H9 (cell line): ENCODE measurements around the gene TCERG1L. TPM values are rescaled to one million over a fixed set of nuclear protein-coding genes. Genes with fewer than 3 reads are reported as not detected.
"Not testable (repeated sequence)": the region's sequence is repeated elsewhere in the genome, so short reads cannot be mapped to it uniquely, and the experiment has no call there.

Experiments used
- DNase-seq: peaks from one replicate; pipeline ENCODE4 v3.0.0-alpha.2; 2017
- H2AFZ ChIP-seq: one replicate; pipeline ENCODE4 v1.6.1; 2013; ENCODE audit warnings: mild to moderate bottlenecking, low read length, control low read depth, moderate library complexity
- H2AK5ac ChIP-seq: 2 replicates; pipeline ENCODE4 v1.6.1; 2013; ENCODE audit warnings: low read length, control low read depth, mixed read lengths; ENCODE audit not compliant: insufficient read length
- H2BK120ac ChIP-seq: one replicate; pipeline ENCODE4 v1.6.1; 2013; ENCODE audit warnings: low read depth, mild to moderate bottlenecking, low read length, control low read depth, inconsistent platforms; ENCODE audit not compliant: poor library complexity, severe bottlenecking
- H2BK12ac ChIP-seq: 2 replicates; pipeline ENCODE4 v1.6.1; 2013; ENCODE audit warnings: low read length, control low read depth, mixed read lengths, low read depth; ENCODE audit not compliant: insufficient read length
- H2BK15ac ChIP-seq: 2 replicates; pipeline ENCODE4 v1.6.1; 2013; ENCODE audit warnings: low read depth, low read length, control low read depth
- H2BK20ac ChIP-seq: one replicate; pipeline ENCODE4 v1.6.1; 2013; ENCODE audit warnings: low read depth, mild to moderate bottlenecking, low read length, control low read depth, inconsistent platforms; ENCODE audit not compliant: poor library complexity, severe bottlenecking
- H2BK5ac ChIP-seq: 2 replicates; pipeline ENCODE4 v1.6.1; 2013; ENCODE audit warnings: low read length, control low read depth, mixed read lengths; ENCODE audit not compliant: insufficient read length
- H3K14ac ChIP-seq: 2 replicates; pipeline ENCODE4 v1.6.1; 2013; ENCODE audit warnings: low read length, control low read depth; ENCODE audit not compliant: insufficient read depth
- H3K18ac ChIP-seq: 2 replicates; pipeline ENCODE4 v1.6.1; 2013; ENCODE audit warnings: low read depth, mild to moderate bottlenecking, mixed read lengths, low read length, control low read depth; ENCODE audit not compliant: insufficient read length
- H3K23ac ChIP-seq: 2 replicates; pipeline ENCODE4 v1.6.1; 2013; ENCODE audit warnings: low read length, control low read depth, mixed read lengths, low read depth; ENCODE audit not compliant: insufficient read length
- H3K23me2 ChIP-seq: 2 replicates; pipeline ENCODE4 v1.6.1; 2013; ENCODE audit warnings: low read depth, mild to moderate bottlenecking, mixed read lengths, low read length, control low read depth; ENCODE audit not compliant: insufficient read length, poor library complexity, severe bottlenecking
- H3K27ac ChIP-seq: 2 replicates; pipeline ENCODE4 v1.5.1; 2013; ENCODE audit warnings: low read length, control low read depth, mixed read lengths, low read depth; ENCODE audit not compliant: insufficient read length
- H3K27me3 ChIP-seq: 2 replicates; pipeline ENCODE4 v1.6.1; 2013; ENCODE audit warnings: low read length, control low read depth, inconsistent platforms; ENCODE audit not compliant: insufficient read depth
- H3K4ac ChIP-seq: 2 replicates; pipeline ENCODE4 v1.6.1; 2013; ENCODE audit warnings: low read depth, mild to moderate bottlenecking, control low read depth, inconsistent platforms, low read length, moderate library complexity
- H3K4me1 ChIP-seq: 2 replicates; pipeline ENCODE4 v1.6.1; 2013; ENCODE audit warnings: low read length, control low read depth, inconsistent platforms; ENCODE audit not compliant: insufficient read depth
- H3K4me2 ChIP-seq: 2 replicates; pipeline ENCODE4 v1.6.1; 2013; ENCODE audit warnings: low read length, control low read depth, mixed read lengths; ENCODE audit not compliant: insufficient read length, insufficient read depth
- H3K56ac ChIP-seq: 2 replicates; pipeline ENCODE4 v1.6.1; 2013; ENCODE audit warnings: low read depth, mild to moderate bottlenecking, mixed read lengths, low read length, control low read depth; ENCODE audit not compliant: insufficient read length
- H3K79me1 ChIP-seq: 2 replicates; pipeline ENCODE4 v1.6.1; 2013; ENCODE audit warnings: low read depth, mild to moderate bottlenecking, moderate library complexity, low read length, control low read depth, inconsistent platforms; ENCODE audit not compliant: insufficient read depth, poor library complexity, severe bottlenecking
- H3K79me2 ChIP-seq: 2 replicates; pipeline ENCODE4 v1.6.1; 2013; ENCODE audit warnings: low read length, control low read depth, inconsistent platforms; ENCODE audit not compliant: insufficient read depth
- H3K9ac ChIP-seq: 2 replicates; pipeline ENCODE4 v1.6.1; 2013; ENCODE audit warnings: low read length, control low read depth, mixed read lengths; ENCODE audit not compliant: insufficient read length; ENCODE audit errors: extremely low read depth
- H3K9me3 ChIP-seq: one replicate; pipeline ENCODE4 v1.6.1; 2013; ENCODE audit warnings: low read depth, low read length, inconsistent platforms; ENCODE audit not compliant: control insufficient read depth
- H3T11ph ChIP-seq: one replicate; pipeline ENCODE4 v1.6.1; 2013; ENCODE audit warnings: mild to moderate bottlenecking, low read length, control low read depth, inconsistent platforms
- H4K20me1 ChIP-seq: one replicate; pipeline ENCODE4 v1.6.1; 2013; ENCODE audit not compliant: control insufficient read depth, insufficient read length, insufficient read depth
- H4K5ac ChIP-seq: 2 replicates; pipeline ENCODE4 v1.6.1; 2013; ENCODE audit warnings: low read depth, mild to moderate bottlenecking, mixed read lengths, low read length, control low read depth; ENCODE audit not compliant: insufficient read length
- H4K8ac ChIP-seq: replicated peaks from 2 replicates; pipeline ENCODE4 v1.6.1; 2013; ENCODE audit warnings: low read length, control low read depth, mixed read lengths, low read depth; ENCODE audit not compliant: insufficient read length
- H4K91ac ChIP-seq: 2 replicates; pipeline ENCODE4 v1.6.1; 2013; ENCODE audit warnings: low read depth, mild to moderate bottlenecking, moderate library complexity, mixed read lengths, low read length, control low read depth; ENCODE audit not compliant: insufficient read length
- H3K27ac Mint-ChIP-seq, 3 experiments: 2 replicates in 2 of 3; 3 replicates in 1 of 3; pipeline ENCODE4 v1.8.0; 2020 to 2021; ENCODE audit warnings: mixed read lengths in 3 of 3, mild to moderate bottlenecking in 1 of 3, moderate library complexity in 1 of 3
- H3K27me3 Mint-ChIP-seq: 2 replicates; pipeline ENCODE4 v1.8.0; 2021; ENCODE audit warnings: low read depth, mild to moderate bottlenecking, moderate library complexity, mixed read lengths
- H3K36me3 Mint-ChIP-seq, 3 experiments: 2 replicates in 2 of 3; 3 replicates in 1 of 3; pipeline ENCODE4 v1.8.0; 2020 to 2021; ENCODE audit warnings: low read depth in 3 of 3, mixed read lengths in 3 of 3; ENCODE audit not compliant: insufficient read depth in 1 of 3
- H3K4me1 Mint-ChIP-seq, 2 experiments: 2 replicates each; pipeline ENCODE4 v1.8.0; 2020; ENCODE audit warnings: mixed read lengths in 2 of 2
- H3K4me3 Mint-ChIP-seq, 2 experiments: 2 replicates in 1 of 2; 3 replicates in 1 of 2; pipeline ENCODE4 v1.8.0; 2020 to 2021; ENCODE audit warnings: mild to moderate bottlenecking in 2 of 2, mixed read lengths in 2 of 2, moderate library complexity in 1 of 2
- H3K9me3 Mint-ChIP-seq, 2 experiments: 2 replicates in 1 of 2; 3 replicates in 1 of 2; pipeline ENCODE4 v1.8.0; 2020; ENCODE audit warnings: mild to moderate bottlenecking in 2 of 2, mixed read lengths in 2 of 2, moderate library complexity in 1 of 2
- WGBS: extraction: QIAGEN DNeasy Blood & Tissue Kit; methylation state at CpG from one replicate; pipeline ENCODE4 v1.1.7; 2013; ENCODE audit warnings: missing lambda C conversion rate, low lambda C conversion rate, mixed read lengths; ENCODE audit not compliant: insufficient read length; ENCODE audit errors: extremely low coverage; 5-methylcytosine and 5-hydroxymethylcytosine counted together
- total RNA-seq: library from RNA; stranded (reverse); gene quantifications from 2 replicates; pipeline ENCODE4 v1.2.1, GENCODE V29; 2021
- TF ChIP-seq, protein P1 (sequence below): fragments of 200-600 bp; sonication (generic); conservative IDR thresholded peaks from 3 replicates; pipeline ENCODE4 v1.8.0; 2021; ENCODE audit warnings: antibody characterized with exemption, mild to moderate bottlenecking

The TCERG1L gene
- total RNA-seq, 1 experiment from 2014 or later, result 3.3 TPM

GRCh38 chr10:131154306-131155025, 157.1 kb downstream of the TCERG1L start:
- Histone ChIP-seq H3K56ac (no peak overlapping the region), H2BK20ac (no peak overlapping the region), H2BK12ac (no peak overlapping the region), H4K91ac (no peak overlapping the region), H3K4me1 (no peaks in the 10 kb centered on the region), H3K27ac (no peak overlapping the region), H2BK5ac (no peak overlapping the region), H3K14ac (no peak overlapping the region; the same call in 1 of the 2 replicates), H4K8ac (no peak overlapping the region), H3T11ph (no peak overlapping the region), H3K18ac (no peak overlapping the region), H2AK5ac (no peak overlapping the region), H4K20me1 (no peaks in the 10 kb centered on the region), H3K79me1 (no peaks in the 10 kb centered on the region), H3K27me3 (no peaks in the 10 kb centered on the region), H3K9ac (no peak overlapping the region), H3K23ac (no peak overlapping the region), H3K23me2 (no peaks in the 10 kb centered on the region), H4K5ac (no peak overlapping the region), H2AFZ (no peak overlapping the region), H3K9me3 (no peaks in the 10 kb centered on the region), H2BK15ac (no peak overlapping the region), H3K4me2 (no peak overlapping the region), H3K79me2 (no peaks in the 10 kb centered on the region), H2BK120ac (no peak overlapping the region), H3K4ac (no peak overlapping the region)
- no peak overlapping the region for H3K4me3 Mint-ChIP-seq
- peaks cover 23 to 27% (median 24%) of the 10 kb centered on the region in 3 experiments for H3K36me3 Mint-ChIP-seq
- peaks cover 27 to 28% of the 10 kb centered on the region in 2 experiments for H3K9me3 Mint-ChIP-seq
- no peak for DNase-seq
- peaks cover 10 to 11% of the 10 kb centered on the region in 2 experiments for H3K4me1 Mint-ChIP-seq
- no peaks in the 10 kb centered on the region; the same call in 1 of the 2 replicates for H3K27me3 Mint-ChIP-seq
- no CpG with 5 or more reads among the region's 17 CpGs for WGBS
- TF ChIP-seq, protein P1, sequence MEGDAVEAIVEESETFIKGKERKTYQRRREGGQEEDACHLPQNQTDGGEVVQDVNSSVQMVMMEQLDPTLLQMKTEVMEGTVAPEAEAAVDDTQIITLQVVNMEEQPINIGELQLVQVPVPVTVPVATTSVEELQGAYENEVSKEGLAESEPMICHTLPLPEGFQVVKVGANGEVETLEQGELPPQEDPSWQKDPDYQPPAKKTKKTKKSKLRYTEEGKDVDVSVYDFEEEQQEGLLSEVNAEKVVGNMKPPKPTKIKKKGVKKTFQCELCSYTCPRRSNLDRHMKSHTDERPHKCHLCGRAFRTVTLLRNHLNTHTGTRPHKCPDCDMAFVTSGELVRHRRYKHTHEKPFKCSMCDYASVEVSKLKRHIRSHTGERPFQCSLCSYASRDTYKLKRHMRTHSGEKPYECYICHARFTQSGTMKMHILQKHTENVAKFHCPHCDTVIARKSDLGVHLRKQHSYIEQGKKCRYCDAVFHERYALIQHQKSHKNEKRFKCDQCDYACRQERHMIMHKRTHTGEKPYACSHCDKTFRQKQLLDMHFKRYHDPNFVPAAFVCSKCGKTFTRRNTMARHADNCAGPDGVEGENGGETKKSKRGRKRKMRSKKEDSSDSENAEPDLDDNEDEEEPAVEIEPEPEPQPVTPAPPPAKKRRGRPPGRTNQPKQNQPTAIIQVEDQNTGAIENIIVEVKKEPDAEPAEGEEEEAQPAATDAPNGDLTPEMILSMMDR, result no peak
- H3K27ac Mint-ChIP-seq, result no peak overlapping the region

GRCh38 chr10:131152456-131152855, 159.1 kb downstream of the TCERG1L start:
- not testable (repeated sequence) for H3K79me2 ChIP-seq, H3K14ac ChIP-seq, H3K27me3 ChIP-seq, H3K4me1 ChIP-seq, H2BK120ac ChIP-seq, H2BK12ac ChIP-seq, H3K4me1 Mint-ChIP-seq, H3K18ac ChIP-seq, H3K27ac ChIP-seq, H3K79me1 ChIP-seq, H3K4me3 Mint-ChIP-seq, H2AFZ ChIP-seq, H2BK5ac ChIP-seq, H3K9me3 ChIP-seq, H2BK20ac ChIP-seq, H3K4ac ChIP-seq, H4K5ac ChIP-seq, H3K23ac ChIP-seq, DNase-seq, H2AK5ac ChIP-seq, H4K20me1 ChIP-seq, H3K23me2 ChIP-seq, H3K27me3 Mint-ChIP-seq, H3K56ac ChIP-seq, H3K9ac ChIP-seq, H4K91ac ChIP-seq, H3T11ph ChIP-seq, H3K4me2 ChIP-seq, H3K27ac Mint-ChIP-seq, H2BK15ac ChIP-seq, H4K8ac ChIP-seq
- Mint-ChIP-seq H3K36me3 (peaks cover 24 to 27% (median 25%) of the 10 kb centered on the region in 3 experiments), H3K9me3 (peaks cover 27 to 28% of the 10 kb centered on the region in 2 experiments)
